Panc1 (cell line): ENCODE measurements around the gene PPP1R27. TPM values are rescaled to one million over a fixed set of nuclear protein-coding genes. Genes with fewer than 3 reads are reported as not detected.

Experiments
- ATAC-seq: fragments of 200-7000 bp; cut with Tn5 transposase; 2 replicates; pipeline ENCODE4 v1.9.1; 2020; ENCODE audit warnings: mild to moderate bottlenecking, moderate library complexity
- BruUV-seq: library from RNA; stranded (reverse); fragments of 400-500 nt; replicated peaks from 2 replicates; lab custom pipeline; 2021; lab: Mats Ljungman, UMichigan
- CTCF ChIA-PET: fragments of 300-600 bp; sonication (Branson Sonifier 250); formaldehyde crosslinking; loops from one replicate; lab custom pipeline; 2022; ENCODE audit warnings: antibody characterized with exemption; lab: Charles Lee
- POLR2A ChIA-PET: fragments of 300-600 bp; sonication (Branson Sonifier 250); formaldehyde crosslinking; loops from one replicate; lab custom pipeline; 2022; ENCODE audit warnings: antibody characterized with exemption; lab: Charles Lee
- DNase-seq: peaks from one replicate; pipeline ENCODE4 v3.0.0-alpha.2; 2010; ENCODE audit warnings: low read depth, low spot score
- H3K27ac ChIP-seq: 2 replicates; pipeline ENCODE4 v1.5.1; 2011; ENCODE audit warnings: mild to moderate bottlenecking, low read length, inconsistent platforms
- H3K27me3 ChIP-seq: fragments of 200-500 bp; sonication (Bioruptor generic); 2 replicates; pipeline ENCODE4 v1.6.0; 2014; ENCODE audit warnings: low read length, inconsistent platforms; ENCODE audit not compliant: control insufficient read depth, insufficient read depth
- H3K36me3 ChIP-seq: fragments of 200-500 bp; sonication (Bioruptor generic); 2 replicates; pipeline ENCODE4 v1.5.1; 2014; ENCODE audit warnings: inconsistent platforms, mild to moderate bottlenecking, low read length, moderate library complexity; ENCODE audit not compliant: control insufficient read depth, insufficient read depth
- H3K4me1 ChIP-seq: 2 replicates; pipeline ENCODE4 v1.5.1; 2011; ENCODE audit warnings: inconsistent platforms, mild to moderate bottlenecking, low read length, moderate library complexity; ENCODE audit not compliant: control insufficient read depth, insufficient read depth
- H3K4me3 ChIP-seq, 2 experiments: 2 replicates each; pipeline ENCODE4 v1.5.1; 2011 to 2012; ENCODE audit warnings: low read depth in 2 of 2, low read length in 2 of 2, mild to moderate bottlenecking in 2 of 2, inconsistent platforms in 1 of 2, moderate library complexity in 1 of 2
- H3K9me3 ChIP-seq: fragments of 200-500 bp; sonication (Bioruptor generic); 2 replicates; pipeline ENCODE4 v1.5.1; 2014; ENCODE audit warnings: low read depth, mild to moderate bottlenecking, inconsistent platforms, low read length, moderate library complexity; ENCODE audit not compliant: control insufficient read depth, insufficient read depth
- CTCF ChIP-seq: fragments of 450-650 bp; IDR thresholded peaks from 2 replicates; pipeline ENCODE4 v1.5.1; 2017; ENCODE audit warnings: mild to moderate bottlenecking
- POLR2AphosphoS5 ChIP-seq: IDR thresholded peaks from 2 replicates; pipeline ENCODE4 v1.6.1; 2012; ENCODE audit warnings: mild to moderate bottlenecking, low read depth, low read length, moderate library complexity
- REST ChIP-seq, 2 experiments: IDR thresholded peaks; 2 replicates each; pipeline ENCODE4 v1.6.1; 2011 to 2012; ENCODE audit warnings: low read depth in 2 of 2, control low read depth in 1 of 2, low read length in 1 of 2, mild to moderate bottlenecking in 1 of 2, moderate library complexity in 1 of 2; ENCODE audit not compliant: insufficient read depth in 1 of 2
- SIN3A ChIP-seq: IDR thresholded peaks from 2 replicates; pipeline ENCODE4 v1.6.1; 2012; ENCODE audit warnings: low read depth, mild to moderate bottlenecking, low read length, moderate library complexity, borderline replicate concordance; ENCODE audit not compliant: insufficient read depth
- TCF7L2 ChIP-seq: IDR thresholded peaks from 2 replicates; pipeline ENCODE4 v1.6.1; 2011; ENCODE audit warnings: mild to moderate bottlenecking, low read depth, low read length, inconsistent platforms
- in situ Hi-C: cut with HindIII; loops from 2 replicates; pipeline ENCODE4 v1.10.0; 2016; ENCODE audit warnings: low sequenced_read_pairs, low pct_unique_long_range_greater_than_20kb
- intact Hi-C: fragments of 100-400 bp; cut with micrococcal nuclease; formaldehyde crosslinking; loops from one replicate; pipeline ENCODE4 v1.10.0; 2022; ENCODE audit not compliant: unreplicated experiment
- total RNA-seq: library from RNA; stranded (reverse); gene quantifications from one replicate; pipeline ENCODE4 v1.2.1, GENCODE V29; 2021; ENCODE audit not compliant: unreplicated experiment

PPP1R27 gene
- total RNA-seq, 1 experiment from 2014 or later: not detected

- ATAC-seq (no peak), DNase-seq (no peak)
- no TSS peak for BruUV-seq
- H3K4me1 ChIP-seq: peaks cover 26% of the 10 kb centered on the region
- no peaks in the 10 kb centered on the region for H3K9me3 ChIP-seq
- intact Hi-C loops: no loop called here
- TF ChIP-seq REST (IDR thresholded peaks at IDR 0.05; ENCODE audit: insufficient read depth in 1 of 2, low read depth in 2 of 2, low read length in 1 of 2) (no peak), TCF7L2 (no peak), SIN3A (no peak), CTCF (no peak), POLR2AphosphoS5 (no peak)
- no peak overlapping the region for H3K4me3 ChIP-seq
- H3K27me3 ChIP-seq: no peaks in the 10 kb centered on the region
- CTCF ChIA-PET: no interaction called here
- in situ Hi-C loops: no loop called here
- POLR2A ChIA-PET: interaction anchor here (0.6 kb wide), 1 partner anchor 112 kb away, joined by 4 read pairs; no protein-coding TSS in a partner anchor
- no peak overlapping the region for H3K27ac ChIP-seq
- H3K36me3 ChIP-seq: no peaks in the 10 kb centered on the region
These were observed 10.9 kb downstream of the PPP1R27 start for GRCh38 chr17:81823820-81824550.

- ChIA-PET CTCF (interaction anchor here (0.6 kb wide), 2 partner anchors 100 to 301 kb away, joined by 10 to 16 read pairs; no protein-coding TSS in a partner anchor), POLR2A (interaction anchor here (0.6 kb wide), 1 partner anchor 105 kb away, joined by 3 read pairs; no protein-coding TSS in a partner anchor)
- H3K4me3 ChIP-seq: no peak overlapping the region
- ATAC-seq (no peak), DNase-seq (no peak)
- H3K36me3 ChIP-seq: no peaks in the 10 kb centered on the region
- in situ Hi-C loops: no loop called here
- intact Hi-C loops: no loop called here
- TF ChIP-seq SIN3A: no peak
- no peak for TF ChIP-seq REST (IDR thresholded peaks at IDR 0.05; ENCODE audit: insufficient read depth in 1 of 2, low read depth in 2 of 2, low read length in 1 of 2)
- no peak for TF ChIP-seq CTCF
- TF ChIP-seq TCF7L2: no peak
- no peak for TF ChIP-seq POLR2AphosphoS5
- no peaks in the 10 kb centered on the region for H3K27me3 ChIP-seq
- no peaks in the 10 kb centered on the region for H3K9me3 ChIP-seq
- no peak overlapping the region for H3K27ac ChIP-seq
- H3K4me1 ChIP-seq: peaks cover 18% of the 10 kb centered on the region
- BruUV-seq: no TSS peak
These were observed 11.6 kb downstream of the PPP1R27 start for GRCh38 chr17:81822996-81823819.
